GM10266 (cell line): ENCODE results near the gene IGFBP1.

Experiments used
- DNase-seq: peaks from one replicate; pipeline ENCODE4 v3.0.0; 2012; ENCODE audit errors: extremely low spot score
- CTCF ChIP-seq: IDR thresholded peaks from 2 replicates; pipeline ENCODE4 v1.5.1; 2012; ENCODE audit warnings: mild to moderate bottlenecking, low read depth; ENCODE audit not compliant: control insufficient read depth, insufficient read depth; ENCODE audit errors: missing control alignments

The IGFBP1 gene

GRCh38 chr7:45917658-45918057 is 29.4 kb downstream of the IGFBP1 start:
- TF ChIP-seq CTCF = peak; percentile 89
- peak; percentile 81 for DNase-seq

DNA sequence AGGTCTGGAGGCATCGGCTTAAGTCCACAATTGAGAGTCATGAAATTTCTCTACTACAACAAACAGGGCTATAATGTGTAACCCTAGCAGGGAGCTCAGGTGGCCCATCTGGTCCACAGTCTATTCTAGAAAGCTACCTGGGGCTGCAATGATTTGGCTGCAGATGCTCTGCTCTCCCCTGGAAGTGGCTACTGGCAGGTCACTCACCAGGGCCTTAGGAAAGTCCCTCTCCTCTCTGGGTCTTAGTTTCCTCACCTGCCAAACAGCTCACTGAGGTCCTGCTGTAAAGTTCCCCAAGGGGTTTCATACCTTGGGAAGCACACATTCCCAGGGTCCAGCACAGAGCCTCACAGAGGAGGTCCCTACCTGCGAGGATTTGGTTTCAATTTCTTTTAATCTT is 30.3 kb downstream of the IGFBP1 start:
- TF ChIP-seq CTCF = no peak
- DNase-seq = no peak

DNA sequence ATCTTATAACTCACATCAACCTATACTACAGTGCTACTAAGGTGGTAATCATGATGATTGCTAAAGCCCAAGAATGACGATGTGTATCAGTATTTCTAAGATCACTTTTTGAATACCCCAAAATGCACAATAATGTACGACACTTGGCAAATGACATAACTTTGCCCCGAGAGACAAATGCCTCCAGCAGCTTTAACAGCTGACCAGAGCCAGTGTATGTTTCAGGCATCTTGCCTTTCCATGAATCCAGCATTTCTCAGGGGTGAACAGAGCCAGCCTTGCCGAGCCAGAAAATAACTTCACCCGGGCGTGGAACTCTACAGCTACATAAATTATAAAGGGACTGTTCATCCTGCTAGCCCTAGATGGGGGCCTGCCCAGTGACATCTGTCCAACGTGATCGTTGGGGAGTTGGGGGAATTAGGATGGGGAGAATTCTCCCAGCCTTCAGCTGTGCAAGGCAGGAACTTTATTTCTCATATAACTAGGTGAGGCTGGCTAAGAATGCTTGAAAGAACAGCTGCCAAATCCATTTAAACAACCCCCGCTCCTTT is 31.0 kb downstream of the IGFBP1 start:
- TF ChIP-seq CTCF = no peak
- no peak for DNase-seq

GRCh38 chr7:45919993-45920459 is 31.7 kb downstream of the IGFBP1 start:
- DNase-seq = no peak
- no peak for TF ChIP-seq CTCF

DNA sequence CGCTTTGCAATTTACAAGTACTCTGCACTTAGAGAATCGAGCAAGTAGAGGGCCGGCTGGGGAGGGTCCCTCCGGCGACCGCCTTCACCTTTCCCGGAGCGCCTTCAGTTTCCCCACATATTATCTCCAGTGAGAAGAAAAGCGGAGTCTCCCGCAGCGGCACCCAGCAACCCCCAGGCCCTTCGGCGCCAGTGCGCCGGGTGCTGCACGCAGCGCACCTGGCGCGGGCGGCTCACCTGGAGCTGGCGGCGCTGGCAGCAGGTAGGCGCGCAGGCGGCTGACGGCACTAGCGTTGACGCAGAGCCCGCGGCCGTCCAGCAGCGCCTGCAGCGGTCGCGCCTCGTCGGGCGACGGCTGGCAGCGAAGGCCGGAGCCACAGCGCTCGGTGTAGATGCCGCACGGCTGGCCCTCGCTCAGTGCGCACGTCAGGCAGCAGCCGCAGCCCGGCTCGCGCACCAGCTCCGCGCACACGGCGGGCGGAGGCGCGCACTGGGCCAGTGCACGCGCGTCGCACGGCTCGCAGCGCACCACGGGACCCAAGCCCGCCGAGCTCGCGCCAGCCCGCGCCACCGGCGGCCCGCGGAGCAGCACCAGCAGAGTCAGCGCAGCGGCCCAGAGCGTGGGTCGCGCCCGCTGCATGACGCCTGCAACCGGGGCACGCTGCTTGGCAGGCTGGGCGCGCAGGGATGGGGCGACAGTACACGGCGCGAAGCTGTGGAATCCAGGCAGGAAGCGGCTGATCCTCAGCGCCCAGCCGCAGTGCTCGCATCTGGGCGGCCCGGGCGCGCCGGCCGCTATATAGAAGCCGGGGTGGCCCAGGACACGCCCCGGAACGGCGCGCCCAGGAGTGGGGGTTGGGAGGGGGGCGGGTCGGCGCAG is 32.5 kb downstream of the IGFBP1 start, which contains the start of gene IGFBP3:
Gene IGFBP3 (minus strand): TSS at position 771 of the 879 bp plus-strand sequence. CDS start 132 bp downstream, at position 639.
- TF ChIP-seq CTCF = no peak
- peak; percentile 28 for DNase-seq

GRCh38 chr7:45921381-45921698 is 33.1 kb downstream of the IGFBP1 start:
- TF ChIP-seq CTCF = no peak
- no peak for DNase-seq
